NT2/D1 (cell line): Measurements from ENCODE around the gene LRRC4C.

Source experiments
- DNase-seq: peaks from one replicate; pipeline ENCODE4 v3.0.0-alpha.2; 2011; ENCODE audit warnings: low read depth, low spot score
- H3K27me3 ChIP-seq: 2 replicates; pipeline ENCODE4 v1.6.0; 2011; ENCODE audit warnings: mild to moderate bottlenecking; ENCODE audit not compliant: insufficient read length, insufficient read depth
- H3K36me3 ChIP-seq: 2 replicates; pipeline ENCODE4 v1.6.1; 2011; ENCODE audit warnings: mild to moderate bottlenecking, low read length, mixed read lengths; ENCODE audit not compliant: insufficient read depth, insufficient read length
- H3K4me1 ChIP-seq: 2 replicates; pipeline ENCODE4 v1.5.1; 2011; ENCODE audit not compliant: insufficient read depth, insufficient read length
- H3K4me3 ChIP-seq: 2 replicates; pipeline ENCODE4 v1.5.1; 2011; ENCODE audit warnings: low read depth; ENCODE audit not compliant: insufficient read length
- H3K9ac ChIP-seq: 2 replicates; pipeline ENCODE4 v1.6.0; 2011; ENCODE audit warnings: low read depth; ENCODE audit not compliant: insufficient read length
- H3K9me3 ChIP-seq: 2 replicates; pipeline ENCODE4 v1.5.1; 2011; ENCODE audit warnings: mild to moderate bottlenecking, low read length; ENCODE audit not compliant: insufficient read depth
- SUZ12 ChIP-seq: IDR thresholded peaks from 2 replicates; pipeline ENCODE4 v1.6.1; 2011; ENCODE audit not compliant: insufficient read length, insufficient read depth; ENCODE audit errors: extremely low read depth
- YY1 ChIP-seq: IDR thresholded peaks from 2 replicates; pipeline ENCODE4 v1.6.1; 2011; ENCODE audit not compliant: insufficient read length, insufficient read depth
- ZNF274 ChIP-seq: IDR thresholded peaks from 2 replicates; pipeline ENCODE4 v1.6.1; 2011; ENCODE audit warnings: mild to moderate bottlenecking, low read depth, low read length

The LRRC4C gene

GRCh38 chr11:40401132-40401853, 1058.2 kb downstream of the LRRC4C start:
- no peaks in the 10 kb centered on the region for H3K4me1 ChIP-seq
- H3K9me3 ChIP-seq: no peaks in the 10 kb centered on the region
- no peak for TF ChIP-seq ZNF274
- no peak for TF ChIP-seq SUZ12
- no peak for TF ChIP-seq YY1
- no peak overlapping the region for H3K9ac ChIP-seq
- H3K36me3 ChIP-seq: no peaks in the 10 kb centered on the region
- H3K4me3 ChIP-seq: no peak overlapping the region
- no peak for DNase-seq
- H3K27me3 ChIP-seq: no peaks in the 10 kb centered on the region

DNA sequence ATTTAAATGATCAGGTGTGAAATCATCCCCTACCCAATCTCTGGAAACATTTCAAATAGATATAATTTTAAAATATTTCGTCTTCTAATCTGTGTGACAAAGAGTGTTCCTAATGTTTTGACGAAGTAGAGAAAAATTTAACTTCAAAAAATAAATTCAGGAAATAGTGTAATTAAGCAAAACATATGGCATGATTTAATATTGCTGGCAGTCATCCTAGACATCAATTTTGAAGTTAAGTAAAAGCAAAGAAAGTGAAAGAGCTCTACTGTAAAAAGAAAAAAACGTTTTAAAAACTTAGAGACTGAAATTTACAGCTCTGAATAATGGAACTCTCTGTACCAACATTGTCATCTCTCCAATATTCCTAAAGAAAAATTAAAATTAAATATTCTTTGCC, 1062.3 kb downstream of the LRRC4C start:
- TF ChIP-seq SUZ12 (no peak), YY1 (no peak), ZNF274 (no peak)
- DNase-seq: no peak
- H3K4me3 ChIP-seq: no peak overlapping the region
- no peaks in the 10 kb centered on the region for H3K36me3 ChIP-seq
- H3K4me1 ChIP-seq: no peaks in the 10 kb centered on the region
- no peak overlapping the region for H3K9ac ChIP-seq
- no peaks in the 10 kb centered on the region for H3K9me3 ChIP-seq
- H3K27me3 ChIP-seq: no peaks in the 10 kb centered on the region

DNA sequence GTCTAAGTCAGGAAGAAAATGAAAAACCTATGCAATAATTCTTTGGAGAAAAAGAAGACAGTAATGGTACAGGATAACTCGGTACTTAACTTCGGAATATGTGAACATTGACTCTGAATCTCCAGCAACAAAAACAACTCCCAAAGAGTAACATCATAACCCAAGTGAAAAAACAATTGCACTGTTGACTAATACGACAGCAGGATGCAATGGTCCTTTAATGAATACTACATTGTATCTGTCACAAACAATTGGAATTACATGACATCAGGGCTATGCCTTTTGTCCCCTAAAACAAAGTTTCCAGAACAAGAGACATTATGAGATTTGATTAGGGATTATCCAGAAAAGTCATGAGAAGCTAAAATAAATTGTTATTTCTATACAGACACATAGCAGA, 1065.9 kb downstream of the LRRC4C start:
- H3K4me3 ChIP-seq: no peak overlapping the region
- H3K27me3 ChIP-seq: no peaks in the 10 kb centered on the region
- H3K9me3 ChIP-seq: no peaks in the 10 kb centered on the region
- H3K9ac ChIP-seq: no peak overlapping the region
- no peak for TF ChIP-seq YY1
- TF ChIP-seq ZNF274: no peak
- no peak for TF ChIP-seq SUZ12
- H3K4me1 ChIP-seq: no peaks in the 10 kb centered on the region
- no peaks in the 10 kb centered on the region for H3K36me3 ChIP-seq
- no peak for DNase-seq

DNA sequence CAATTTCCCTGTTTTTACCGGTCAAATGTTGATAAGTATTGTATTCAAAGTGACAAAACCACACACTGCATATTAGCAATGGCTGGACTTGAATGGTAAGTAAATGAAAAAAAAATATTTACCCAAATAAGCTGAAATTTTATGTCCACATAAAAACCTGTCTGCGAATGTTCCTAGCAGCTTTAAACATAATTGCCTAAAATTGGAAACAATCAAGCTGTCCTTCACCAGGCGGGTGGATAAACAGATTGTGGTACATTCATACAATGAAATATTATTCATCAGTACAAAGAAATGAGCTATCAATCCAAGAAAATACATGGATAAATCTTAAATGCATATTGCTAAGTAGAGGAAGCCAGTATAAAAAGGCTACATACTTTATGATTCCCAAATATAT, 1067.8 kb downstream of the LRRC4C start:
- Histone ChIP-seq H3K27me3 (no peaks in the 10 kb centered on the region), H3K9me3 (no peaks in the 10 kb centered on the region), H3K36me3 (no peaks in the 10 kb centered on the region), H3K4me3 (no peak overlapping the region), H3K4me1 (no peaks in the 10 kb centered on the region), H3K9ac (no peak overlapping the region)
- no peak for TF ChIP-seq YY1
- no peak for DNase-seq

- no peaks in the 10 kb centered on the region for H3K9me3 ChIP-seq
- DNase-seq: no peak
- no peaks in the 10 kb centered on the region for H3K4me1 ChIP-seq
- no peak overlapping the region for H3K4me3 ChIP-seq
- no peak overlapping the region for H3K9ac ChIP-seq
- H3K36me3 ChIP-seq: no peaks in the 10 kb centered on the region
- no peaks in the 10 kb centered on the region for H3K27me3 ChIP-seq
- TF ChIP-seq YY1 (no peak), ZNF274 (no peak), SUZ12 (no peak)
Measured at GRCh38 chr11:40388097-40388818, 1071.2 kb downstream of the LRRC4C start.

- H3K4me1 ChIP-seq: no peaks in the 10 kb centered on the region
- DNase-seq: no peak
- H3K4me3 ChIP-seq: no peak overlapping the region
- H3K27me3 ChIP-seq: no peaks in the 10 kb centered on the region
- TF ChIP-seq YY1 (no peak), ZNF274 (no peak), SUZ12 (no peak)
- H3K36me3 ChIP-seq: no peaks in the 10 kb centered on the region
- no peaks in the 10 kb centered on the region for H3K9me3 ChIP-seq
- H3K9ac ChIP-seq: no peak overlapping the region
Measured at GRCh38 chr11:40387240-40387980, 1072.0 kb downstream of the LRRC4C start.

DNA sequence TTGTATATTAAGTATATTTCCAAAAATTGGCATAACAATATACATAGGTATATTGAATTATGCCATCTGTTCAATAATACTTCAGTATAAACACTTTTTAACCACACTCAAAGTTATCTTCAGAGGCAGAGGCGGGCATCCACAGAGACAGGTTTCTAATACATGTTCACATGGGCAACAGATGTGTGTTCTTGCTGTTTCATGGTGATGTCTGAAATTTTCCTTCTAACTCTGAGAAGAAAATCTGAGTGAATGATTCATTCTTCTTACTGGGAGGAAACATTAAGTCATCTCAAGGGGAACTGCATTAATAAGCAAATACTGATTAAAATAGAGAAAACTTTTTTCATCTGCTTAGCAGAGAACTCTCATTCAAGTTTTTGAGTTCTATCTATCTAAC, 1074.5 kb downstream of the LRRC4C start:
- no peak overlapping the region for H3K4me3 ChIP-seq
- DNase-seq: no peak
- no peaks in the 10 kb centered on the region for H3K4me1 ChIP-seq
- H3K9ac ChIP-seq: no peak overlapping the region
- no peaks in the 10 kb centered on the region for H3K36me3 ChIP-seq
- H3K9me3 ChIP-seq: no peaks in the 10 kb centered on the region
- TF ChIP-seq SUZ12 (no peak), ZNF274 (no peak), YY1 (no peak)
- H3K27me3 ChIP-seq: no peaks in the 10 kb centered on the region
